Left ventricle myocardium inferior (tissue), 1 donor: ENCODE measurements around the gene RNF31. TPM values are rescaled to one million over a fixed set of nuclear protein-coding genes. Genes with fewer than 3 reads are reported as not detected.

Experiments
- DNase-seq: peaks from one replicate; pipeline ENCODE4 v3.0.0-alpha.2; 2020
- H3K27ac ChIP-seq: fragments of 200-600 bp; replicated peaks from 2 replicates; pipeline ENCODE4 v1.8.0; 2021
- H3K27me3 ChIP-seq: fragments of 200-600 bp; 2 replicates; pipeline ENCODE4 v1.8.0; 2021; ENCODE audit warnings: low read depth
- H3K36me3 ChIP-seq: fragments of 200-600 bp; 2 replicates; pipeline ENCODE4 v1.8.0; 2021
- H3K4me1 ChIP-seq: fragments of 200-600 bp; 2 replicates; pipeline ENCODE4 v1.8.0; 2021
- H3K4me3 ChIP-seq: fragments of 200-600 bp; 2 replicates; pipeline ENCODE4 v1.8.0; 2021; ENCODE audit warnings: mild to moderate bottlenecking, moderate library complexity
- H3K9me3 ChIP-seq: fragments of 200-600 bp; replicated peaks from 2 replicates; pipeline ENCODE4 v1.8.0; 2021
- intact Hi-C: fragments of 100-400 bp; cut with micrococcal nuclease; formaldehyde crosslinking; loops from one replicate; pipeline ENCODE4 v1.11.0; 2022
- total RNA-seq: library from RNA; stranded (reverse); fragmentation: NEBNext Ultra II Directional; extraction: Animal tissue kit (Norgen Biotek cat#: 25700); gene quantifications from one replicate; pipeline ENCODE4 v1.2.1, GENCODE V29; 2021
- TF ChIP-seq, protein P1 (sequence below): fragments of 200-600 bp; IDR thresholded peaks from 2 replicates; pipeline ENCODE4 v1.8.0; 2021; ENCODE audit warnings: antibody characterized with exemption, mild to moderate bottlenecking, borderline replicate concordance
- donor health status: DM: no; HTN: yes; CAD: no; lungs with severe emphysema.

RNF31 gene
- total RNA-seq, 1 donor from 2014 or later, result 34.8 TPM

DNA sequence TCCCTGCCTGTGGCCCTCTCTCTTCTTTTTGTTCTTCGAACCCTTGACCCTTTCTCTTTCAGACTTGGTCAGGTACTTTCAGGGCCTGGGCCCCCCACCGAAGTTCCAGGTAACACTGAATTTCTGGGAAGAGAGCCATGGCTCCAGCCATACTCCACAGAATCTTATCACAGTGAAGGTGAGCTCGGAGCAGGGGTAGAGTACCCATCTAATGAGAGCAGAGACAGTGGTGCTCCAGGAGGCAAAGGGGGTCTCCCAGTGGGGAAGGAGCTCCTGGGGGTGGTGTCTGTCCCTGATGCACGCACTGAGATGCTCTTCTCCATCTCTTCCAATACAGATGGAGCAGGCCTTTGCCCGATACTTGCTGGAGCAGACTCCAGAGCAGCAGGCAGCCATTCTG, 18.5 kb downstream of the RNF31 start:
- no peaks in the 10 kb centered on the region for H3K27me3 ChIP-seq
- no peak overlapping the region for H3K4me3 ChIP-seq
- no peaks in the 10 kb centered on the region for H3K9me3 ChIP-seq
- TF ChIP-seq, protein P1, sequence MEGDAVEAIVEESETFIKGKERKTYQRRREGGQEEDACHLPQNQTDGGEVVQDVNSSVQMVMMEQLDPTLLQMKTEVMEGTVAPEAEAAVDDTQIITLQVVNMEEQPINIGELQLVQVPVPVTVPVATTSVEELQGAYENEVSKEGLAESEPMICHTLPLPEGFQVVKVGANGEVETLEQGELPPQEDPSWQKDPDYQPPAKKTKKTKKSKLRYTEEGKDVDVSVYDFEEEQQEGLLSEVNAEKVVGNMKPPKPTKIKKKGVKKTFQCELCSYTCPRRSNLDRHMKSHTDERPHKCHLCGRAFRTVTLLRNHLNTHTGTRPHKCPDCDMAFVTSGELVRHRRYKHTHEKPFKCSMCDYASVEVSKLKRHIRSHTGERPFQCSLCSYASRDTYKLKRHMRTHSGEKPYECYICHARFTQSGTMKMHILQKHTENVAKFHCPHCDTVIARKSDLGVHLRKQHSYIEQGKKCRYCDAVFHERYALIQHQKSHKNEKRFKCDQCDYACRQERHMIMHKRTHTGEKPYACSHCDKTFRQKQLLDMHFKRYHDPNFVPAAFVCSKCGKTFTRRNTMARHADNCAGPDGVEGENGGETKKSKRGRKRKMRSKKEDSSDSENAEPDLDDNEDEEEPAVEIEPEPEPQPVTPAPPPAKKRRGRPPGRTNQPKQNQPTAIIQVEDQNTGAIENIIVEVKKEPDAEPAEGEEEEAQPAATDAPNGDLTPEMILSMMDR, result no peak
- DNase-seq, result no peak
- no peak overlapping the region for H3K27ac ChIP-seq
- intact Hi-C loops, result no loop called here
- peaks cover 71% of the 10 kb centered on the region for H3K36me3 ChIP-seq
- H3K4me1 ChIP-seq, result peaks cover 39% of the 10 kb centered on the region

DNA sequence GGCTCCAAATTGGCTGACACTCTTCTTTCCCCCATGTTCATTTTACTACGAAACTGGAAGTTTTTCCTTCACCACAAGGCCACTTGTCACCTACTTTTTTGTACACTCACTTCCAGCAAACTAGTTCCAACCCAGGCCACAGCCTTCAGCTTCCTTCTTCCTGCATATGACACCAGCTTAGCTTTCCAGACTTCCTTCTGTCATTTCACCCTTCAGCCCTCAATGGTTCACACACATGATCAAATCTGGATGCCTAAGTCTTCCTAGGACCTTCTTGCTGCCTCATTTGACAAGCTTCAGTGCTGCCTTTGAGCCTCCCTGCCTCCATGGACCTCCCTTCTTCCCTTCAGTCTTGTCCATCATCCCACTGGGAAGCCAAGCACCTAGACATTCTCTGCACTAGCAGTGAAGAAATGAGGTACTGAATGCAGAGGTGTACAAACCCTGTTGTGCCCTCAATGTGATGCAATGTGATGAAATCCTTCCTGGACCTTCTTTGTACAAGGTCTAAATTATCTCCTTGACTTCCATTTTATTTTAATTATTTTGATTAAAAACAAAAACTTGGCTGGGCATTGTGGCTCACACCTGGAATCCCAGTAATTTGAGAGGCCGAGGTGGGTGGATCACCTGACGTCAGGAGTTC, 20.3 kb downstream of the RNF31 start:
- Histone ChIP-seq H3K36me3 (peaks cover 67% of the 10 kb centered on the region), H3K4me3 (no peak overlapping the region), H3K4me1 (peaks cover 34% of the 10 kb centered on the region), H3K27ac (no peak overlapping the region), H3K9me3 (no peaks in the 10 kb centered on the region), H3K27me3 (no peaks in the 10 kb centered on the region)
- intact Hi-C loops, result no loop called here
- TF ChIP-seq, protein P1, result no peak
- no peak for DNase-seq

DNA sequence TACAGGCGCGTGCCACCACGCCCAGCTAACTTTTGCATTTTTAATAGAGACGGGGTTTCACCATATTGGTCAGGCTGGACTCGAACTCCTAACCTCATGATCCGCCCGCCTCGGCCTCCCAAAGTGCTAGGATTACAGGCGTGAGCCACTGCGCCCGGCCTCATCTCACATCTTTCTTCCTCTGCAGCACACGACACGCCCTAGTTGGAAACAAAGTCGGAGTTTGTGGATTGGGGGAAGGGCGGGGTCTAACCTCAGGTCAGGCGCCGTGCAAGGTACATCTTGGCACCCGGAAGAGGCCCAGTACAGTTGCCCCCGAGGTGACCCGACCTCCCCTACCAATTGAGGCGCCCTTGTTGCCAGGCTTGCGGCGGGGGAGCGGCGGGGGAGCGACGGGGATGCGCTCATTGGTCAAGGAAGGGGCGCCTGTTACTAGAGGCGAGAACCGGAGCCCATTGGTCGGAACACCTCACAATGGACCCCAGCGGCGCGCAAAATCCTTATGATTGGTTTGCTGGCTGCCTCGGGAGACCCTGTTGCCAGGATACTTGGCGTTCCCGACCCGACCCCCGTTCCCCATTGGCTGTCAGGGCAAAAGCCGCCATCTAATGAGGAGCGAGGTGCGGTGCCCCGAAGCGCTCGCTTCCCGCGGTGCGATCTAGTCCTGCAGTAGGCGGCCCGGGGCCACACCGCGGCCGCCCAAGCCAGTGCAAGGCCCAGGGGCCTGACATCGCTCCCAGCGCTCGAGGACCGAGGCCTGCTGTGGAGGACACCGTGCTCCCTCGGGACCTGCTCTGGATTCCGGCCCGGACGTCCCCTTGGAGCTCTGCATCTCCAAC, 24.3 kb downstream of the RNF31 start, which contains the start of gene REC8:
Gene REC8 (plus strand): TSS at position 659 of the 839 bp plus-strand sequence. CDS start 473 bp downstream, outside the sequence.
- Histone ChIP-seq H3K9me3 (no peaks in the 10 kb centered on the region), H3K4me1 (peaks cover 13% of the 10 kb centered on the region), H3K4me3 (peak within 1 kb of the TSS; percentile 56), H3K27me3 (no peaks in the 10 kb centered on the region), H3K27ac (no peak within 1 kb of the TSS), H3K36me3 (peaks cover 34% of the 10 kb centered on the region)
- peak; percentile 61 for DNase-seq
- intact Hi-C loops, result no loop called here
- TF ChIP-seq, protein P1, result no peak

DNA sequence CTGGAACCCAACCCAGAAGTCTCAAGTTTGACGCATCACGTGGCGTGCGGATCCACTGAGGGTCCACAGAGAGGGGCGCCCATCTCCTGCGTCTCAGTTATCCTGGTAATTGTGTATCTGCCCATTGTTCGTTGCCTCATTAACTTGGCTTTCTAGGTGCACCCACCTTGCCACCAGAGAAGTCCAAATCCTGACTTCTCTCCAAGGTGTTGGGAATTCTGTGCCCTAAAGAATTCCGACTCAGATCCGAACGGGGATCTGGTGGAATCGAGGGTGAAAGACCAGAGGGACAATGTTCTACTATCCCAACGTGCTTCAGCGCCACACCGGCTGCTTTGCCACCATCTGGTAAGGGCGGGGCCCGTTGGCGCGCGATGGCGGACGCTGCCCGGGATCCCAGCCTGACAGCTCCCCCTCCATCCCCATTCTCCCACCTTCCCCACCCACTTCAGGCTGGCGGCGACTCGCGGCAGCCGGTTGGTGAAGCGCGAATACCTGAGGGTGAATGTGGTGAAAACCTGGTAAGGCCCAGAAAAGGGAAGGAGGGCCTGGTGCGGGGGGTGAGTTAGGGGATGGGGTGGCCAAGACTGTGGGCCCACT, 25.1 kb downstream of the RNF31 start:
- DNase-seq, result no peak
- Histone ChIP-seq H3K27ac (no peak overlapping the region), H3K36me3 (peaks cover 34% of the 10 kb centered on the region), H3K9me3 (no peaks in the 10 kb centered on the region), H3K27me3 (no peaks in the 10 kb centered on the region), H3K4me1 (peaks cover 13% of the 10 kb centered on the region), H3K4me3 (peak overlapping the region; percentile 56)
- intact Hi-C loops, result no loop called here
- TF ChIP-seq, protein P1, result no peak

DNA sequence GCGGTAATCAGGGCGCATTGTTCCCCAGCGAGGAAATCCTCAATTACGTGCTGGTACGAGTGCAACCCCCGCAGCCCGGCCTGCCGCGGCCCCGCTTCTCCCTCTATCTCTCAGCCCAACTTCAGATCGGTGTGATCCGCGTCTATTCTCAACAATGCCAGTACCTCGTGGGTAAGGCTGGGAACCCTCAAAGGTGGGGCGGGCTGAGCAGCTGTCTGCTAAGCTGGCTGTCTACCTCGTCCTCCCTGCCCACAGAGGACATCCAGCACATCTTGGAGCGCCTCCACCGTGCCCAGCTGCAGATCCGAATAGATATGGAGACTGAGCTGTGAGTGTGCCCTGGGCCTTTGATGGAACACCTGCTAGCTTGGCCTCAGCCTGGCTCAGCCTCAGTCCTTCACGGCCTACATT, 25.6 kb downstream of the RNF31 start:
- DNase-seq, result no peak
- no peaks in the 10 kb centered on the region for H3K27me3 ChIP-seq
- no peaks in the 10 kb centered on the region for H3K9me3 ChIP-seq
- no peak overlapping the region for H3K4me3 ChIP-seq
- TF ChIP-seq, protein P1, result no peak
- no peak overlapping the region for H3K27ac ChIP-seq
- peaks cover 13% of the 10 kb centered on the region for H3K4me1 ChIP-seq
- peaks cover 34% of the 10 kb centered on the region for H3K36me3 ChIP-seq
- intact Hi-C loops, result no loop called here
